ENCODE results near the gene ALKBH7. TPM values are rescaled to one million over a fixed set of nuclear protein-coding genes. Genes with fewer than 3 reads are reported as not detected.
A peak's percentile ranks its signal among the peaks of the same experiment; 100 is the strongest.
"Not testable (repeated sequence)": the region's sequence is repeated elsewhere in the genome, so short reads cannot be mapped to it uniquely, and the experiment has no call there.

The ALKBH7 gene
- total and polyA plus RNA-seq, 12 donors = 3.2 to 137 (median 80.1) TPM

GRCh38 chr19:6396305-6396704, 23.7 kb downstream of the ALKBH7 start:
- intact Hi-C loops (cut with DNase I) = no loop called here
- no peaks in the 10 kb centered on the region for H3K9me3 ChIP-seq (replicated peaks in 1 of 3)
- WGBS, 4 donors = 77 to 92% (median 89%) methylated on average over 3 to 12 of the region's 12 CpGs
- no peaks in the 10 kb centered on the region for H3K27me3 ChIP-seq
- H3K27ac ChIP-seq = no peak overlapping the region
- no peak for DNase-seq
- H3K36me3 ChIP-seq (replicated peaks in 1 of 2) = no peaks in the 10 kb centered on the region
- peaks cover 11 to 13% of the 10 kb centered on the region in 2 donors for H3K4me1 ChIP-seq (replicated peaks in 1 of 2)
- no peak overlapping the region for H3K4me3 ChIP-seq
- TF ChIP-seq POLR2A (IDR thresholded peaks at IDR 0.05) = no peak

- not testable (repeated sequence) for H3K36me3 ChIP-seq (replicated peaks in 1 of 2); H3K27ac ChIP-seq
- WGBS, 4 donors = 82 to 91% (median 86%) methylated on average over 19 to 23 of the region's 23 CpGs
Measured at GRCh38 chr19:6400062-6400944, 27.7 kb downstream of the ALKBH7 start.

GRCh38 chr19:6402058-6402457, 29.5 kb downstream of the ALKBH7 start:
- H3K4me1 ChIP-seq (replicated peaks in 1 of 2) = peaks cover 0 to 5% of the 10 kb centered on the region in 2 donors
- no peaks in the 10 kb centered on the region for H3K36me3 ChIP-seq (replicated peaks in 1 of 2)
- intact Hi-C loops (cut with DNase I) = no loop called here
- no peak overlapping the region for H3K4me3 ChIP-seq
- H3K9me3 ChIP-seq (replicated peaks in 1 of 3) = no peaks in the 10 kb centered on the region
- H3K27ac ChIP-seq = no peak overlapping the region
- 82 to 93% (median 92%) methylated on average over 10 of the region's 10 CpGs for WGBS, 4 donors
- no peaks in the 10 kb centered on the region for H3K27me3 ChIP-seq
- no peak for DNase-seq
- TF ChIP-seq POLR2A (IDR thresholded peaks at IDR 0.05) (no peak), CTCF (IDR thresholded peaks at IDR 0.05) (no peak)

More at GRCh38 chr19:6400062-6400944, 27.7 kb downstream of the ALKBH7 start:
- DNase-seq; H3K9me3 ChIP-seq (replicated peaks in 1 of 3); H3K4me1 ChIP-seq (replicated peaks in 1 of 2); H3K27me3 ChIP-seq; intact Hi-C loops (cut with DNase I); H3K4me3 ChIP-seq: not testable (repeated sequence)

- Histone ChIP-seq H3K27ac (peak overlapping the region in 1 of 5 donors; percentile 26), H3K9me3 (replicated peaks in 1 of 3) (no peaks in the 10 kb centered on the region), H3K4me3 (no peak overlapping the region), H3K36me3 (replicated peaks in 1 of 2) (no peaks in the 10 kb centered on the region), H3K27me3 (no peaks in the 10 kb centered on the region), H3K4me1 (replicated peaks in 1 of 2) (peaks cover 0 to 5% of the 10 kb centered on the region in 2 donors)
- 48 to 67% (median 60%) methylated on average over 17 to 22 of the region's 22 CpGs for WGBS, 4 donors
- intact Hi-C loops (cut with DNase I) = no loop called here
- peak in 2 of 7 donors; percentile 42 to 88 for DNase-seq
- TF ChIP-seq POLR2A (IDR thresholded peaks at IDR 0.05) (no peak), CTCF (IDR thresholded peaks at IDR 0.05) (no peak)
Measured at GRCh38 chr19:6402837-6403608, 30.4 kb downstream of the ALKBH7 start.

GRCh38 chr19:6406401-6406800, 33.8 kb downstream of the ALKBH7 start:
- Histone ChIP-seq H3K36me3 (replicated peaks in 1 of 2) (no peaks in the 10 kb centered on the region), H3K27ac (no peak overlapping the region), H3K4me1 (replicated peaks in 1 of 2) (peaks cover 0 to 5% of the 10 kb centered on the region in 2 donors), H3K9me3 (replicated peaks in 1 of 3) (no peaks in the 10 kb centered on the region), H3K4me3 (no peak overlapping the region), H3K27me3 (no peaks in the 10 kb centered on the region)
- TF ChIP-seq CTCF (IDR thresholded peaks at IDR 0.05) = no peak
- TF ChIP-seq POLR2A (IDR thresholded peaks at IDR 0.05) = no peak
- intact Hi-C loops (cut with DNase I) = no loop called here
- WGBS, 4 donors = 72 to 84% (median 75%) methylated on average over 5 of the region's 5 CpGs
- DNase-seq = no peak
